AG04449 (cell line): Measurements from ENCODE around the gene WDTC1.

ENCODE experiments used
- CTCF ChIA-PET: fragments of 350-600 bp; formaldehyde crosslinking; extraction: SDS; loops from one replicate; lab custom pipeline; 2021; ENCODE audit warnings: antibody characterized with exemption; lab: Yijun Ruan, JAX
- POLR2A ChIA-PET: fragments of 400-600, 350-600 bp; formaldehyde crosslinking; extraction: SDS; loops from one replicate; lab custom pipeline; 2020; ENCODE audit warnings: antibody characterized with exemption, inconsistent platforms; lab: Yijun Ruan, JAX
- DNase-seq: peaks from one replicate; pipeline ENCODE4 v3.0.0-alpha.2; 2010; ENCODE audit warnings: low read depth, low spot score
- H3K4me3 ChIP-seq: 2 replicates; pipeline ENCODE4 v1.5.1; 2011; ENCODE audit warnings: low read depth, mild to moderate bottlenecking, control low read depth, low read length
- TF ChIP-seq, protein P1 (sequence below): IDR thresholded peaks from one replicate; pipeline ENCODE4 v1.5.1; 2011; ENCODE audit warnings: mild to moderate bottlenecking, moderate library complexity, low read length, control low read depth, inconsistent platforms; ENCODE audit not compliant: insufficient read depth; ENCODE audit errors: missing control alignments

WDTC1 gene

DNA sequence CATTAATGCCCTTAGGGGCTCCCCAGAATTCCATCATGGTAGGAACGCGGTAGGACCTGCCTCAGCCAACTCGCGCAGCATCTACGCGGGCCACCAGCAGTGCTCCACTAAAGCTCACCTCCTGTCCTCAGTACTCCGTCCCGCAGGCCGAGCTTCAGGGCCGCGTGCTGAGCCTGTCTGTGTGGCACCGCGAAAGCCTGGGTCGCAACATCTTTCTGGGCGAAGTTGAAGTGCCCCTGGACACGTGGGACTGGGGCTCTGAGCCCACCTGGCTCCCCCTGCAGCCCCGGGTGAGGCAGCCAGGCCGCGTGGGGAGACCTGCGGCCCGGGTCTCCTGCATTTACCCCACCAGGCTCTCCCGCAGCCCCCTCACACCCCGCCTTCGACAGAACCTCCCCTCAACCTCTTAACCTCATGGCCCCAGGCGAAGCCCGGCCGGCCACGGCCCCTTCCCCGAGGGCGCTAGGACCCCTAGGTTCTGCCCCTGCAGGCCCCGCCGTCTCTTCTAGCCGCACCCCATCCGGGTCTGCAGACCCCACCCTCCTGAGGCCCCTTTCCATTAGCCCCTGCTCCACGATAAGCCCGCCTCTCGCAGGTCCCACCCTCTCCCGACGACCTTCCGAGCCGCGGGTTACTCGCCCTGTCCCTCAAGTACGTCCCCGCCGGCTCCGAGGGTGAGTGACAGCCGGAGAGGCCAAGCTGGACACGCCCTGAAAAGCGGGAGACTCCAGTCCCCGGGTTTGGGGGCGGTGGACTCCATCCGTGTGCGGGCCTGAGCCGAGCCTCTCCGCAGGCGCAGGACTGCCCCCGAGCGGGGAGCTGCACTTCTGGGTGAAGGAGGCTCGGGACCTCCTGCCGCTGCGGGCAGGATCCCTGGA is 116.5 kb downstream of the WDTC1 start:
- no peak for DNase-seq
- CTCF ChIA-PET = interaction anchor here (1.2 to 12.1 kb wide), 6 partner anchors 12 to 52 kb away, joined by 3 to 187 read pairs (median 15); partner anchors contain the start of gene MAP3K6
- POLR2A ChIA-PET = interaction anchor here (0.6 kb wide), 1 partner anchor 11 kb away, joined by 3 read pairs; no protein-coding TSS in a partner anchor
- no peak overlapping the region for H3K4me3 ChIP-seq
- TF ChIP-seq, protein P1, sequence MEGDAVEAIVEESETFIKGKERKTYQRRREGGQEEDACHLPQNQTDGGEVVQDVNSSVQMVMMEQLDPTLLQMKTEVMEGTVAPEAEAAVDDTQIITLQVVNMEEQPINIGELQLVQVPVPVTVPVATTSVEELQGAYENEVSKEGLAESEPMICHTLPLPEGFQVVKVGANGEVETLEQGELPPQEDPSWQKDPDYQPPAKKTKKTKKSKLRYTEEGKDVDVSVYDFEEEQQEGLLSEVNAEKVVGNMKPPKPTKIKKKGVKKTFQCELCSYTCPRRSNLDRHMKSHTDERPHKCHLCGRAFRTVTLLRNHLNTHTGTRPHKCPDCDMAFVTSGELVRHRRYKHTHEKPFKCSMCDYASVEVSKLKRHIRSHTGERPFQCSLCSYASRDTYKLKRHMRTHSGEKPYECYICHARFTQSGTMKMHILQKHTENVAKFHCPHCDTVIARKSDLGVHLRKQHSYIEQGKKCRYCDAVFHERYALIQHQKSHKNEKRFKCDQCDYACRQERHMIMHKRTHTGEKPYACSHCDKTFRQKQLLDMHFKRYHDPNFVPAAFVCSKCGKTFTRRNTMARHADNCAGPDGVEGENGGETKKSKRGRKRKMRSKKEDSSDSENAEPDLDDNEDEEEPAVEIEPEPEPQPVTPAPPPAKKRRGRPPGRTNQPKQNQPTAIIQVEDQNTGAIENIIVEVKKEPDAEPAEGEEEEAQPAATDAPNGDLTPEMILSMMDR = peak; percentile 7

GRCh38 chr1:27351541-27352107 is 117.2 kb downstream of the WDTC1 start:
- H3K4me3 ChIP-seq = no peak overlapping the region
- CTCF ChIA-PET = interaction anchor here (1.9 to 12.1 kb wide), 4 partner anchors 14 to 53 kb away, joined by 5 to 187 read pairs (median 22); partner anchors contain the start of gene MAP3K6
- TF ChIP-seq, protein P1 = no peak
- POLR2A ChIA-PET = no interaction called here
- no peak for DNase-seq

DNA sequence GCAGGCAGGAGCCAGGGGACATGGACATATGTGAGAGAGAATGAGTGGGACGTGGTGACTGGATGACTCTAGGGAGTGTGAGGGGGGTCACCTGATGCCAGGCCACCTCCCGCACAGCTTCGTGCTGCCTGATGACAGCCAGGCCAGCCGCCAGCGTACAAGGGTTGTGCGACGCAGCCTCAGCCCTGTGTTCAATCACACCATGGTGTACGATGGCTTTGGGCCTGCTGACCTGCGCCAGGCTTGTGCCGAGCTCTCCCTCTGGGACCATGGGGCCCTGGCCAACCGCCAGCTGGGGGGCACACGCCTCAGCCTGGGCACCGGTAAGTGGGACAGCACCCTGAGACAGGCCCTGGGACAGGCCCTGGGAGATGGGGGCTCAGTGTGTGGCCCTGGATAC is 118.7 kb downstream of the WDTC1 start:
- ChIA-PET POLR2A (interaction anchor here (0.9 to 1.4 kb wide), 2 partner anchors 12 to 15 kb away, joined by 3 read pairs; no protein-coding TSS in a partner anchor), CTCF (interaction anchor here (1.6 to 12.1 kb wide), 4 partner anchors 13 to 251 kb away, joined by 3 to 187 read pairs (median 92); partner anchors contain the start of gene MAP3K6)
- DNase-seq = no peak
- H3K4me3 ChIP-seq = no peak overlapping the region
- TF ChIP-seq, protein P1 = no peak

GRCh38 chr1:27353629-27354028 is 119.2 kb downstream of the WDTC1 start:
- H3K4me3 ChIP-seq = no peak overlapping the region
- CTCF ChIA-PET = interaction anchor here (1.6 to 12.1 kb wide), 4 partner anchors 12 to 251 kb away, joined by 3 to 187 read pairs (median 92); partner anchors contain the start of gene MAP3K6
- DNase-seq = no peak
- TF ChIP-seq, protein P1 = no peak
- POLR2A ChIA-PET = interaction anchor here (0.9 to 1.4 kb wide), 2 partner anchors 12 to 15 kb away, joined by 3 read pairs; no protein-coding TSS in a partner anchor

- TF ChIP-seq, protein P1 = no peak
- POLR2A ChIA-PET = interaction anchor here (0.5 to 1.1 kb wide), 2 partner anchors 10 to 56 kb away, joined by 3 read pairs; no protein-coding TSS in a partner anchor
- DNase-seq = no peak
- CTCF ChIA-PET = interaction anchor here (0.9 to 12.1 kb wide), 8 partner anchors 10 to 319 kb away, joined by 3 to 187 read pairs (median 71); partner anchors contain the start of genes AHDC1, MAP3K6 and SYTL1
- no peak overlapping the region for H3K4me3 ChIP-seq
These were observed 121.3 kb downstream of the WDTC1 start for GRCh38 chr1:27355683-27356082.
